ENCODE data around the gene CHMP3. TPM values are rescaled to one million over a fixed set of nuclear protein-coding genes. Genes with fewer than 3 reads are reported as not detected.
A peak's percentile ranks its signal among the peaks of the same experiment; 100 is the strongest.

CHMP3 gene
- total and polyA plus RNA-seq, 2 of the 8 experiments (the other 6 are each of a cell fraction or from before 2014, with no cell fraction given) = 11.7 to 21.9 TPM

DNA sequence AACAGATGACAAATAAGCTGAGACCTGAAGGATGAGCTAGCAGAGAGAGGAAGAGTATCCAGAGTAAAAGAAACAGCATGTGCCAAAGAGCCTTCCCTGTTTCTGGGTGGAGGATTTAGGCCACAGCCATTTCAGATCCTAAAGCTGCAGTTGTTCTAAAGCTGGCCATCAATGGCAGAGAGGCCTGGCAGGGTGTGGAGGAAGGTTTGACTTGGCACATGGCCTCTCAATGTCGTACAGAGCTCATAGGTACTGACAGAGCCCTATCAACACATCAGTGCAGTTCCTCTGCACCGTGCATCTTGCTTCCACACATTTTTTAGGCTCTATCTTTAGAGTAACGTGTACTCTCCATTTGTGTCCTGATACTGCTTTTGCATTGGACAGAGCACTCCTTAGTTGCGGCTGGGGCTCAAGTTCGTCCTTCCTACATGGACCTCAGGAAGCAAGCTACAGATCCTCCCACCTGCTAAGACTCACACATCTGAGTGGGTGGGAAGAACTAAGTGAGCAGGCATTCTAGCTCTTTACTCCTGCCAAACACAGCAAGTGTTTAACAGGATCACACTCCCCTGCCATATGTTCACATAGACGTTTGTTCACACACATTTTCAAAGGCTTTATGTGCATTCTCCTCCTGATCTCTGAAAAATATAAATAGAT lies 3.0 kb upstream of the CHMP3 start:
- no peak overlapping the region for H3K56ac ChIP-seq (replicated peaks; ENCODE audit: insufficient read length, low read depth, low read length)
- peaks cover 0 to 2% (median 0%) of the 10 kb centered on the region in 4 experiments; a peak in 3 of 7 replicates for H3K27me3 ChIP-seq (replicated peaks in 1 of 4; ENCODE audit: control insufficient read depth in 3 of 4, extremely low read depth in 1 of 4, insufficient read depth in 3 of 4, low read length in 3 of 4)
- no peak for FAIRE-seq
- H2AFZ ChIP-seq (ENCODE audit: low read length) = peak overlapping the region; percentile 58; the same call in 1 of the 2 replicates
- H3K4me2 ChIP-seq (ENCODE audit: insufficient read depth in 1 of 2, low read depth in 2 of 2, low read length in 2 of 2) = no peak overlapping the region
- no peak for DNase-seq (ENCODE audit: low read depth in 1 of 2, low spot score in 2 of 2)
- no peak overlapping the region for H4K5ac ChIP-seq (ENCODE audit: insufficient read length, low read depth, low read length)
- H3K18ac ChIP-seq (ENCODE audit: extremely low read depth, low read length) = no peak overlapping the region
- H3K4ac ChIP-seq (replicated peaks; ENCODE audit: insufficient read length, low read depth, low read length) = no peak overlapping the region
- 84% methylated on average over 6 of the region's 6 CpGs; no CpG with 5 or more reads in 1 of the 2 experiments for WGBS, 2 experiments (ENCODE audit: extremely low coverage in 1 of 2, insufficient coverage in 1 of 2, insufficient read length in 1 of 2, insufficient replicate concordance in 2 of 2, low coverage in 1 of 2, low lambda C conversion rate in 2 of 2, missing lambda C conversion rate in 1 of 2)
- no peak overlapping the region for H2BK5ac ChIP-seq (ENCODE audit: low read depth, low read length)
- H2BK12ac ChIP-seq (ENCODE audit: low read depth, low read length) = 0 out of 2 replicates have a peak overlapping the region, but pooled peaks have one; percentile 4
- H2BK15ac ChIP-seq (ENCODE audit: low read length) = no peak overlapping the region
- peaks cover 5% of the 10 kb centered on the region; the same call in 1 of the 2 replicates for H3K23me2 ChIP-seq (ENCODE audit: low read depth, low read length)
- no peak overlapping the region for H2AK5ac ChIP-seq (ENCODE audit: low read depth, low read length)
- H3K4me3 ChIP-seq (ENCODE audit: extremely low read depth in 1 of 4, insufficient read depth in 2 of 4, low read depth in 3 of 4, low read length in 4 of 4) = no peak overlapping the region
- no peaks in the 10 kb centered on the region for H3K79me1 ChIP-seq (ENCODE audit: low read depth, low read length)
- H4K20me1 ChIP-seq (replicated peaks in 1 of 2; ENCODE audit: control insufficient read depth in 1 of 2, insufficient read depth in 2 of 2, low read length in 2 of 2) = no peaks in the 10 kb centered on the region
- H2BK120ac ChIP-seq (replicated peaks; ENCODE audit: low read depth, low read length) = no peak overlapping the region
- peaks cover 0 to 3% (median 0%) of the 10 kb centered on the region in 4 experiments; a peak in 2 of 7 replicates for H3K4me1 ChIP-seq (replicated peaks in 1 of 4; ENCODE audit: control insufficient read depth in 3 of 4, insufficient read depth in 4 of 4, low read length in 3 of 4)
- ChIA-PET POLR2A (ENCODE audit: partially characterized antibody) (no interaction called here), CTCF (ENCODE audit: partially characterized antibody) (no interaction called here)
- H3K9me3 ChIP-seq (ENCODE audit: insufficient read depth in 2 of 2, low read depth in 1 of 2, low read length in 1 of 2) = no peaks in the 10 kb centered on the region
- H3K14ac ChIP-seq (ENCODE audit: insufficient read length) = no peak overlapping the region
- H4K8ac ChIP-seq (ENCODE audit: extremely low read depth, insufficient read depth, low read length) = no peak overlapping the region
- H2BK20ac ChIP-seq (ENCODE audit: low read length) = no peak overlapping the region
- H3K27ac ChIP-seq (ENCODE audit: low read depth, low read length) = no peak overlapping the region
- H3K23ac ChIP-seq (ENCODE audit: insufficient read length) = no peak overlapping the region
- no peaks in the 10 kb centered on the region for H3K36me3 ChIP-seq (ENCODE audit: control insufficient read depth in 2 of 4, insufficient read depth in 4 of 4, low read length in 3 of 4)
- H3K9ac ChIP-seq (replicated peaks in 1 of 4; ENCODE audit: extremely low read depth in 1 of 4, low read depth in 3 of 4, low read length in 3 of 4) = no peak overlapping the region; a peak in 1 of 7 replicates
- H4K91ac ChIP-seq (replicated peaks; ENCODE audit: insufficient read length, low read length) = no peak overlapping the region
- peaks cover 0 to 13% of the 10 kb centered on the region in 2 experiments; a peak in 2 of 4 replicates for H3K79me2 ChIP-seq (ENCODE audit: control insufficient read depth in 1 of 2, insufficient read depth in 2 of 2, low read length in 2 of 2)
- TF ChIP-seq KDM4A (IDR thresholded peaks at IDR 0.05; ENCODE audit: low read depth, low read length, severe bottlenecking) = no peak

Data from H1 (cell line).